GM21576 (cell line): ENCODE measurements around the gene HSD11B1.

Source experiments
- ATAC-seq: cut with Tn5 transposase; IDR thresholded peaks from one replicate; pipeline ENCODE4 v1.9.1; 2021; ENCODE audit warnings: mild to moderate bottlenecking, moderate library complexity; ENCODE audit not compliant: unreplicated experiment

The HSD11B1 gene

DNA sequence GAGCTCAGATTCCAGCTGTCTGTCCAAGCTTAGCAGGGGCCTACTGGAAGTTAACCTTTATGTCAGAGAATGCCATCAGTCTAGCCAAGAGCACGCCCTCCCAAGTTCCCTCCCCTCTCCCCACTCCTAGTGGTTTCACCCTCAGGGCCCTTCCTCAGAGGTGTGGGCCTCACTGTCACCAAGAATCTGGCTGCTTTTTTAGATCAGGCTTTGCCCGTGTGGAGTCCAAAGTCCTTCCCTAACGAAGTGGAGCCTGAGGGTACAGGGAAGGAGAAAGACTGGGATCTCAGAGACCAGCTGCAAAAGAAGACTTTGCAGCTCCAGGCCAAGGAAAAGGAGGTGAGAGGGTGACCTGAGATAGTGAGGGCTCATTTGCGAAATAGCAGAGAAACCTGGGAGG is 75.6 kb downstream of the HSD11B1 start:
- ATAC-seq, result no peak

DNA sequence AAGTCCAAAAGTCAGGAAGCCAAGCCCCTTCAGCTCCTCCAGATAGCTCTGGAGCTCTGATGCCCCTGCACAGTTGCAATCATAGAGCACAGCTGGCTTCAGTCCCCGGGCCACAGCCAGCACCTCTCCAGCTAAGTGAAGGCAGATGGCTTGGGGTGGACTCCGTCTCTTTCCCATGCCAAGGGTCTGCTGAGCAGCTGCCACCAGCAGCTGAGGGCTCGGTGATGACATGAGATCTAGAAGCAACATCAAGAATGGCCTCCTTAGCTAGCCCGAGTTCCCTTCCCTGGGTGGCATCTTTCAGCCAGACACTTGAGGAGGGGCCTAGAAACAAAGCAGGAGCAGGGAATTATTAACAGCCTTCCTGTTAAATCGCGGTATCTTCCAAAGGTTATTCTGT is 78.7 kb downstream of the HSD11B1 start:
- ATAC-seq, result no peak
